ENCODE measurements around the gene FCGR2B.
"Not testable (repeated sequence)": the region's sequence is repeated elsewhere in the genome, so short reads cannot be mapped to it uniquely, and the experiment has no call there.

The FCGR2B gene

GRCh38 chr1:161647507-161648360 lies 15.2 kb upstream of the FCGR2B start:
- not testable (repeated sequence) for DNase-seq

GRCh38 chr1:161653541-161653940 lies 9.4 kb upstream of the FCGR2B start:
- DNase-seq, result not testable (repeated sequence)

- not testable (repeated sequence) for DNase-seq
Measured at GRCh38 chr1:161653971-161654370, 9.0 kb upstream of the FCGR2B start.

GRCh38 chr1:161658524-161658923 lies 4.4 kb upstream of the FCGR2B start:
- DNase-seq, result not testable (repeated sequence)

GRCh38 chr1:161661660-161662311 lies 1.2 kb upstream of the FCGR2B start:
- not testable (repeated sequence) for DNase-seq

- DNase-seq, result not testable (repeated sequence)
Measured at GRCh38 chr1:161663569-161663968, 626 bp downstream of the FCGR2B start.

- not testable (repeated sequence) for DNase-seq
Measured at GRCh38 chr1:161664689-161665088, 1.7 kb downstream of the FCGR2B start.

GRCh38 chr1:161671045-161672020 lies 8.4 kb downstream of the FCGR2B start:
- DNase-seq, result not testable (repeated sequence)

- not testable (repeated sequence) for DNase-seq
Measured at GRCh38 chr1:161673437-161673836, 10.5 kb downstream of the FCGR2B start.

- not testable (repeated sequence) for DNase-seq
Measured at GRCh38 chr1:161674447-161674846, 11.5 kb downstream of the FCGR2B start.

- DNase-seq, result not testable (repeated sequence)
Measured at GRCh38 chr1:161674908-161675307, 12.0 kb downstream of the FCGR2B start.

GRCh38 chr1:161676441-161676840 lies 13.5 kb downstream of the FCGR2B start:
- no peak for DNase-seq

GRCh38 chr1:161676958-161677689 lies 14.2 kb downstream of the FCGR2B start:
- no peak for DNase-seq

- no peak for DNase-seq
Measured at GRCh38 chr1:161678500-161678899, 15.6 kb downstream of the FCGR2B start.

GRCh38 chr1:161681879-161682278 lies 18.9 kb downstream of the FCGR2B start:
- DNase-seq, result no peak

- no peak for DNase-seq
Measured at GRCh38 chr1:161688946-161689345, 26.0 kb downstream of the FCGR2B start.

GRCh38 chr1:161691846-161692245 lies 28.9 kb downstream of the FCGR2B start:
- no peak for DNase-seq

- DNase-seq, result not testable (repeated sequence)
Measured at GRCh38 chr1:161693020-161693712, 30.2 kb downstream of the FCGR2B start.

- not testable (repeated sequence) for DNase-seq
Measured at GRCh38 chr1:161698302-161698701, 35.4 kb downstream of the FCGR2B start.

- no peak for DNase-seq
Measured at GRCh38 chr1:161702250-161702649, 39.3 kb downstream of the FCGR2B start.

GRCh38 chr1:161705537-161705936 lies 42.6 kb downstream of the FCGR2B start:
- DNase-seq, result no peak

GRCh38 chr1:161706113-161706481 lies 43.2 kb downstream of the FCGR2B start:
- no peak for DNase-seq
